Measurements from ENCODE around the gene PPM1B.

DNA sequence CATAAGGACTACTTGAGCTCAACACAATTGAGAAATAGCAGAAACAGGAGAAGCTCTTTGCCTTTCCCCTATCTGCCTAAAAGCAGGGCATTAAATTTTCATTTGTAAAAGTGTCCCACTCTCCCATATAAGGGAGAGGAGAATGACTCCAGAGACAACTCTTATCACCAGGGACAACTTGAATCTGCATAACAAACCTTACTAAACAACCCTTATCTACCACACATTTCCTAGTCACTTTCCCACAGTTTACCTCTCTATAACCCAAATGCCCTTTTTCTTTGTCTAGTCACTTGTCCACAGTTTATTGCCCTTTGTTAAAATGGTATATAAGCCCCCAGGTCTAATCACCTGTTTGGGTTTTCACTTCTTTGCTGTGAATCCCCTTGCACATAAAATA, 37.5 kb upstream of the PPM1B start:
- TF ChIP-seq EP300 (IDR thresholded peaks at IDR 0.05) (no peak), POLR2A (IDR thresholded peaks at IDR 0.05) (no peak), POLR2AphosphoS5 (IDR thresholded peaks at IDR 0.05) (no peak)
- TF ChIP-seq, protein P1, sequence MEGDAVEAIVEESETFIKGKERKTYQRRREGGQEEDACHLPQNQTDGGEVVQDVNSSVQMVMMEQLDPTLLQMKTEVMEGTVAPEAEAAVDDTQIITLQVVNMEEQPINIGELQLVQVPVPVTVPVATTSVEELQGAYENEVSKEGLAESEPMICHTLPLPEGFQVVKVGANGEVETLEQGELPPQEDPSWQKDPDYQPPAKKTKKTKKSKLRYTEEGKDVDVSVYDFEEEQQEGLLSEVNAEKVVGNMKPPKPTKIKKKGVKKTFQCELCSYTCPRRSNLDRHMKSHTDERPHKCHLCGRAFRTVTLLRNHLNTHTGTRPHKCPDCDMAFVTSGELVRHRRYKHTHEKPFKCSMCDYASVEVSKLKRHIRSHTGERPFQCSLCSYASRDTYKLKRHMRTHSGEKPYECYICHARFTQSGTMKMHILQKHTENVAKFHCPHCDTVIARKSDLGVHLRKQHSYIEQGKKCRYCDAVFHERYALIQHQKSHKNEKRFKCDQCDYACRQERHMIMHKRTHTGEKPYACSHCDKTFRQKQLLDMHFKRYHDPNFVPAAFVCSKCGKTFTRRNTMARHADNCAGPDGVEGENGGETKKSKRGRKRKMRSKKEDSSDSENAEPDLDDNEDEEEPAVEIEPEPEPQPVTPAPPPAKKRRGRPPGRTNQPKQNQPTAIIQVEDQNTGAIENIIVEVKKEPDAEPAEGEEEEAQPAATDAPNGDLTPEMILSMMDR (IDR thresholded peaks at IDR 0.05) = no peak

Data from stomach (tissue), 4 donors.